Stimulated activated CD8-positive, alpha-beta memory T cell treated with anti-CD3 and anti-CD28 coated beads, Interleukin-7, amount 100 ng/mL, for 48 hours (primary cell): Measurements from ENCODE around the gene PPM1N.

ENCODE experiments used
- DNase-seq, 2 donors: peaks; one replicate each; pipeline ENCODE4 v3.0.0-alpha.2; 2020; ENCODE audit warnings: low read depth in 1 of 2; ENCODE audit errors: extremely low read depth in 1 of 2

Gene PPM1N

DNA sequence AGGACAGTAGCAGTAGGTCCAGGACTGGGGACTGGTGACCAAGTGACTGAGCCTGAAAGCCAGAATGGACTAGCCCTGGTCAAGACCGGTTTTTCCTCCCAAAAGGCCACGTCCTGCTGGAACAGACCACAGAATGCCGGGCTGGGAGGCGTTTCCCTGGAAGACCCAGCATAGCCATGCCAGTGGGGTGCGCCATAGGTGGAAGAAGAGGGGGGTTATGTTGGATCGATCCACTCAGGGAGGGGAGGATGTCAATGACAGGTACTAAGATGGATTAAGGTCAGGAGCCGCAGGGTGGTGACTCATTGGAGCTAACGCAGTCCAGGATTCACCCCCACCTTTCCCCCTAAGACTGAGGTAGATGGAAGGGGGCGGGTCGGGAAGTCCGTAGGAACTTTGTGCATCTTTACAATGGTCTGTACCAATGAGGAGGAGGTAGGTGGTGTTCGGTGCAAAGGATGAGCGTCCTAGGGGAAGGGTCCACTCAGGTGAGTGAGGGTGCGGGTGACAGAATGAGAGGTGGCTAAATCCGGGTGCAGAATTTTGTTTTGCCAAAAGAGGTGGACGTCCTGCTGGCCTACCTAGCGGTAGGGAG is 30.0 kb downstream of the PPM1N start:
- DNase-seq: no peak

DNA sequence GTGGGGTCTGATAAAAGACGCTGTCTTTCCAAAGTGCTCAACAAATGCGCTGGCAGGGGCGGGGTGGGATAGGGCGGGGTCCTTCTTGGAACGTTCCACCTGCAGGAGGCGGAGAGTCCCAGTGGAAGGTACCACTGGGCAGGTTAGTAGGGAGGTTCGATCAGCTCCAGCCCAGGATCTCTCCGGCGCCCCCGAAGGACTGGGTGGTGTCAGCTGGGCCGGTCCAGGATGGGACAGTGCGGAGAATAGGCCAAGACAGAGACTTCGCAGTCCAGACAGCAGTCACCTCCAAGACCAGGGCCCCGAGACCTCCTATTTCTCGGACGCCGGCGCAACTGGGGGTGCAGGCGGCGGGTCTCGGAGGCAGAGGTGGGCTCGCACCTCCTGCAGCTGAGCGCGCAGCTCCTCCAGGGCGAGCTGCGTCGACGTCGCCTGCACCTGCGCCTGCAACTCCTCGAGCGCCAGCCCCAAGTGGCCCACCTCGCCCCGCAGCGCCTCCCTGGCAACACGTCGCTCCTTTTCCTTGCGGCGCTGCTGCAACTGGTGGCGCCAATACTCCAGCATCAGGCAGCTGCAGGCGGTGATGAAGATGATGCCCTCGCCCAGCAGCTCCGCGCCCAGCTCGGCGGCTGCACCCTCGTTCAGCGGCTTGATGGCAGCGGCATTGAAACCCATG is 30.6 kb downstream of the PPM1N start:
- no peak for DNase-seq

DNA sequence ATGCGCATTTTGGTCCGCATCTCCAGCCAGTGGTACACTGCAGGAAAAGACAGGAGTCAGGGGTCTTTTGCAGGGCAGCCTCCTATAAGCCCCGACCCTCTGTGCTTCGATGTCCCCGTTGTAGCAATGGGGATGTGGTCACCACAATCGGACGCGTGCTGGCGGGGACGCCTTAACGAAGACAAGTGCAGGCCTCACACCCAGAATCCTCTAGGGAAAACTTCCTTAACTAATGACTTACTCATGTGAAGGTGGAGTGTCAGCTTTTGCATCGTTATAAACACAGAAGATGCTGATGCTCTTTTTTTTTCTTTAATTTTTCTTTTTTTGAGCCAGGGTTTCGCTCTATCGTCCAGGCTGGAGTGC is 31.2 kb downstream of the PPM1N start:
- DNase-seq: no peak

DNA sequence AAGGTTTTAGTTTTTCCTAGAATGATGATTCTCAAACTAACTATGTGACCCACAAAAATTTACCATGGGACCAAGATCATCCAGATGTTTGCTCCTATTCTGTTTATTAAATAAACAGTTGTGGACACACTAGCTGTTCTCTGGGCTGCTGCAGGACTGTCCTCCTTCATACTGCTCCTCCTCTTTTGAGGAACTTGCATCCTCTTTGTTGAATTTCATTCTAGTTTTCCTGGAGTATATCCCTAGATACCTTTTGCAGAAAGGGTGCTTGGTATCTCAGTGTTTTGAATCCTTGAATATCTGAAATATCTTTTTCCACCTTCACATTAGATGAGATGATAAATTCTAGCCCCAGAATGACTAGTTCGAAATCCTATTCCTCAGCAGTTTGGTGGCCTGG is 33.1 kb downstream of the PPM1N start:
- DNase-seq: no peak

DNA sequence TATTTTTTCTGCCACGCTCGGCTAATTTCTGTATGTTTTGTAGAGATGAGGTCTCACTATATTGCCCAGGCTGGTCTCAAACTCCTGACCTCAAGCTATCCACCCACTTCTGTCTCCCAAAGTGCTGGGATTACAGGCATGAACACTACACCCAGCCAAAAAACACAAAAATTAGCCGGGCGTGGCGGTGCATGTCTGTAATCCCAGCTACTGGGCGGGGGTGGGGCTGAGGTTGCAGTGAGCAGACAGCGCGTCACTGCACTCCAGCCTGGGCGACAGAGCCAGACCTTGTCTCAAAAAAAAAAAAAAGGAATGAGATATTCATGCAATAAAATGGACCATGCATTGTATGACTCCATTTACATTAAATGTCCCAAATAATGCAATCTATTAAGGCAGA is 41.2 kb downstream of the PPM1N start:
- no peak for DNase-seq

DNA sequence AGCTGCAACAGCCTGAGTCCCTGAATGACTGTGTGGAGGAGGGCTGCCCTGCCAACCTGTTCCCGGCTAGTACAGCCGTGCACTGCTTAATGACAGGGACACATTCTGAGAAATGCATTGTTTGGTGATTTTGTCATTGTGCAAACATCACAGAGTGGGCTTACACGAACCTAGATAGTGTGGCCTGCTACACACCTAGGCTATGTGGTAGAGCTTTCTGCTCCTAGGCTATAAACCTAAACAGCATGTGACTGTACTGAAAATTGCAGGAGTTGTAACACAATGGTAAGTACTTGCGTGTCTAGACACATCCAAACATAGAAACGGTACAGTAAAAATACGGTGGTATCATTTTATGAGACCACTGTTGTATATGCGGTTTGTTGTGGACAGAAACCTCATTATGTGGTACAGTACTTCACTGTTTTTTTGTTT is 44.0 kb downstream of the PPM1N start:
- DNase-seq: no peak

DNA sequence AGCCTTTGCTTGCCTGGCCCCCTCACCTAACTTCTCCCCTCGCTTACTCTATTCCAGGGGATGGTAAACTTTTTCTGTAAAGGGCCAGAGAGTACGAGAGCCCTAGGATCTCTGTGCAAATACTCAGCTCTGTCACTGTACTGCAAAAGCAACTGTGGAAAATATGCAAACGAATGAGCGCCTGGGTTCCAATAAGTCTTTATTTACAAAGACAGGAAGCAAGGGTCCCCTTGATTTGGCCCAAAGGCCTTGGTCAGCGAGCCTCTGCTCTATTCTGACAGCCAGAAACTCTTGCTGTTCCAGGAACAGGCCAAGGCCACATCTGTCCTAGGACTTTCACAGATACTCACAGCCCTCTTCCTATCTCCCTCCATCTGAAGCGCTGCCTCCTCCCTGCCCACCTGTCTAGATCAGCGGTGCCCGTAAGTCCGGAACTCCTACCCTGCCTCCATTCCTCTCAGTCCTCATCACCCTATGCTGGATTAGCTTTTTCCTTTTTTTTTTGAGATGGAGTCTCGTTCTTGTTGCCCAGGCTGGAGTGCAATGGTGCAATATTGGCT is 49.0 kb downstream of the PPM1N start:
- no peak for DNase-seq

DNA sequence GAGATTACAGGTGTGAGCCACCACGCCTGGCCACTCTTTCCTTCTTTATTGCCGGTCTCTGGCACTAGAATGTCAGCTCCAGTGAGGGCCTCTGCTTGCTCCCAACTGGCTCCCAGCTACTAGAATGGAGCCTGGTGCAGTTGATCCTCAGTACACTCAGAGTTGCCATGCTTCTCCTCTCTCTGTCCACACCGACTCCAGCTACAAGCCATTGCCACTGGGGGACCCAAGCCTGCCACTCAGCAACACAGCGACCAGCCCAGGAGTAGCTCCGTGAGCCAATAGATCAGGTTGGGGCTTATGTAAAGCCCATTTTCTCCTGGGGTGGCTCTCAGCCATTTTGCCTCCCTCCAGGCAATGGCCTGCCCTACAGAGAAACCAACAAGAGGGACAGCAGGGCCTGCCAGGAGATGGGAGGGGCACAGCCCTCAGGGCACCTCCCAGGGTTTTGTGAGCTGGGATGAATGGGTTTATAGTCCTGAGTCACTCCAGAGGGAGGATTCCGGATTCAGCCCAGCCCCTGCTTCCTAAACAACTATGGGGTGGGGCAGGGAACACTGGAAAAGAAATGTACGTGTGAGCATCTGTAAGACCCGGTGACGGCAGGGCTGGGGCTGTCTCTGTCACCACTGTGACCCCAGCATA is 49.8 kb downstream of the PPM1N start:
- DNase-seq: no peak
